H1 (cell line): ENCODE measurements around the gene SH3RF2. TPM values are rescaled to one million over a fixed set of nuclear protein-coding genes. Genes with fewer than 3 reads are reported as not detected.
A peak's percentile ranks its signal among the peaks of the same experiment; 100 is the strongest.

Source experiments
- CTCF ChIA-PET: fragments of 300-600 bp; sonication (Branson Sonifier 250); formaldehyde crosslinking; loops from one replicate; lab custom pipeline; 2021; ENCODE audit not compliant: partially characterized antibody; lab: Charles Lee
- POLR2A ChIA-PET: fragments of 300-600 bp; sonication (Branson Sonifier 250); formaldehyde crosslinking; loops from one replicate; lab custom pipeline; 2021; ENCODE audit warnings: inconsistent platforms; ENCODE audit not compliant: partially characterized antibody; lab: Charles Lee
- DNase-seq, 2 experiments: peaks; one replicate each; pipeline versions ENCODE4 v3.0.0 to v3.0.0-alpha.2; 2010 to 2022; ENCODE audit warnings: low spot score in 2 of 2, low read depth in 1 of 2, mixed read lengths in 1 of 2
- FAIRE-seq: peaks from 2 replicates; lab custom pipeline; 2011; peaks lifted over from hg19 to GRCh38; lab: Jason Lieb, UNC
- H2AFZ ChIP-seq: 2 replicates; pipeline ENCODE4 v1.8.1; 2012; ENCODE audit warnings: low read length, inconsistent platforms
- H2AK5ac ChIP-seq: 2 replicates; pipeline ENCODE4 v1.6.1; 2013; ENCODE audit warnings: low read depth, low read length
- H2BK120ac ChIP-seq: replicated peaks from 2 replicates; pipeline ENCODE3; 2013; ENCODE audit warnings: low read depth, low read length, inconsistent platforms
- H2BK12ac ChIP-seq: 2 replicates; pipeline ENCODE4 v1.6.1; 2013; ENCODE audit warnings: low read depth, low read length
- H2BK15ac ChIP-seq: 2 replicates; pipeline ENCODE4 v1.6.1; 2013; ENCODE audit warnings: low read length
- H2BK20ac ChIP-seq: 2 replicates; pipeline ENCODE4 v1.6.1; 2013; ENCODE audit warnings: low read length
- H2BK5ac ChIP-seq: 2 replicates; pipeline ENCODE4 v1.6.1; 2013; ENCODE audit warnings: low read depth, low read length
- H3K14ac ChIP-seq: 2 replicates; pipeline ENCODE4 v1.6.1; 2013; ENCODE audit warnings: inconsistent platforms; ENCODE audit not compliant: insufficient read length
- H3K18ac ChIP-seq: 2 replicates; pipeline ENCODE4 v1.6.1; 2013; ENCODE audit warnings: low read length; ENCODE audit errors: extremely low read depth
- H3K23ac ChIP-seq: 2 replicates; pipeline ENCODE4 v1.6.1; 2013; ENCODE audit warnings: inconsistent platforms; ENCODE audit not compliant: insufficient read length
- H3K23me2 ChIP-seq: 2 replicates; pipeline ENCODE4 v1.6.1; 2013; ENCODE audit warnings: low read depth, low read length
- H3K27ac ChIP-seq: 2 replicates; pipeline ENCODE4 v1.6.1; 2011; ENCODE audit warnings: low read depth, low read length, inconsistent platforms
- H3K27me3 ChIP-seq, 4 experiments: replicated peaks in 1 of 4; 1 replicate in 1 of 4; 2 replicates in 3 of 4; pipeline versions ENCODE4 v1.6.1 to v1.8.1; 2011 to 2013; ENCODE audit warnings: low read length in 3 of 4, mild to moderate bottlenecking in 3 of 4, inconsistent platforms in 2 of 4, mixed read lengths in 2 of 4, moderate library complexity in 1 of 4; ENCODE audit not compliant: control insufficient read depth in 3 of 4, insufficient read depth in 3 of 4; ENCODE audit errors: extremely low read depth in 1 of 4
- H3K36me3 ChIP-seq, 4 experiments: 2 replicates each; pipeline versions ENCODE4 v1.6.1 to v1.8.1; 2011 to 2013; ENCODE audit warnings: mild to moderate bottlenecking in 4 of 4, low read length in 3 of 4, moderate library complexity in 2 of 4, control low read depth in 1 of 4, inconsistent platforms in 1 of 4; ENCODE audit not compliant: insufficient read depth in 4 of 4, control insufficient read depth in 2 of 4
- H3K4ac ChIP-seq: replicated peaks from 2 replicates; pipeline ENCODE3; 2013; ENCODE audit warnings: low read length, low read depth, mixed read lengths, inconsistent platforms; ENCODE audit not compliant: insufficient read length
- H3K4me1 ChIP-seq, 4 experiments: replicated peaks in 1 of 4; 1 replicate in 1 of 4; 2 replicates in 3 of 4; pipeline versions ENCODE4 v1.6.1 to v1.8.1; 2011 to 2013; ENCODE audit warnings: low read length in 3 of 4, inconsistent platforms in 2 of 4, mixed read lengths in 1 of 4; ENCODE audit not compliant: insufficient read depth in 4 of 4, control insufficient read depth in 3 of 4
- H3K4me2 ChIP-seq, 2 experiments: 2 replicates each; pipeline versions ENCODE4 v1.6.1 to v1.8.1; 2011 to 2013; ENCODE audit warnings: low read depth in 2 of 2, low read length in 2 of 2, control low read depth in 1 of 2, inconsistent platforms in 1 of 2, mild to moderate bottlenecking in 1 of 2; ENCODE audit not compliant: insufficient read depth in 1 of 2
- H3K4me3 ChIP-seq, 4 experiments: fragments of 200-600, 300-600 bp in 1 of 4; sonication (generic), shearing (Covaris generic), sonication (Bioruptor Twin) in 1 of 4; 2 replicates each; pipeline versions ENCODE4 v1.5.1 to v1.8.1; 2011 to 2016; ENCODE audit warnings: low read length in 4 of 4, low read depth in 3 of 4, control low read depth in 2 of 4, inconsistent platforms in 2 of 4, mild to moderate bottlenecking in 2 of 4, mixed read lengths in 1 of 4, moderate library complexity in 1 of 4; ENCODE audit not compliant: insufficient read depth in 2 of 4; ENCODE audit errors: extremely low read depth in 1 of 4
- H3K56ac ChIP-seq: replicated peaks from 2 replicates; pipeline ENCODE3; 2013; ENCODE audit warnings: low read depth, mild to moderate bottlenecking, mixed read lengths, low read length, inconsistent platforms; ENCODE audit not compliant: insufficient read length
- H3K79me1 ChIP-seq: 2 replicates; pipeline ENCODE4 v1.6.1; 2013; ENCODE audit warnings: low read depth, low read length, control low read depth
- H3K79me2 ChIP-seq, 2 experiments: 2 replicates each; pipeline versions ENCODE4 v1.6.1 to v1.8.1; 2012 to 2013; ENCODE audit warnings: low read length in 2 of 2, mild to moderate bottlenecking in 2 of 2, inconsistent platforms in 1 of 2; ENCODE audit not compliant: insufficient read depth in 2 of 2, control insufficient read depth in 1 of 2
- H3K9ac ChIP-seq, 4 experiments: replicated peaks in 1 of 4; 1 replicate in 1 of 4; 2 replicates in 3 of 4; pipeline versions ENCODE4 v1.6.1 to v1.8.1; 2011 to 2013; ENCODE audit warnings: low read depth in 3 of 4, low read length in 3 of 4, control low read depth in 2 of 4, mild to moderate bottlenecking in 2 of 4, moderate library complexity in 2 of 4, inconsistent platforms in 1 of 4; ENCODE audit errors: extremely low read depth in 1 of 4
- H3K9me3 ChIP-seq, 2 experiments: 2 replicates each; pipeline versions ENCODE4 v1.6.1 to v1.8.1; 2012 to 2013; ENCODE audit warnings: mild to moderate bottlenecking in 2 of 2, moderate library complexity in 2 of 2, control low read depth in 1 of 2, inconsistent platforms in 1 of 2, low read depth in 1 of 2, low read length in 1 of 2, mixed read lengths in 1 of 2; ENCODE audit not compliant: insufficient read depth in 2 of 2
- H4K20me1 ChIP-seq, 2 experiments: replicated peaks in 1 of 2; 2 replicates each; pipeline versions ENCODE3 to v1.8.1; 2011 to 2013; ENCODE audit warnings: inconsistent platforms in 2 of 2, low read length in 2 of 2, mild to moderate bottlenecking in 1 of 2; ENCODE audit not compliant: insufficient read depth in 2 of 2, control insufficient read depth in 1 of 2
- H4K5ac ChIP-seq: 2 replicates; pipeline ENCODE4 v1.6.1; 2013; ENCODE audit warnings: low read length, low read depth, mixed read lengths, inconsistent platforms; ENCODE audit not compliant: insufficient read length
- H4K8ac ChIP-seq: 2 replicates; pipeline ENCODE4 v1.8.0; 2013; ENCODE audit warnings: mild to moderate bottlenecking, moderate library complexity, low read length, inconsistent platforms; ENCODE audit not compliant: insufficient read depth; ENCODE audit errors: extremely low read depth
- H4K91ac ChIP-seq: replicated peaks from 2 replicates; pipeline ENCODE3; 2013; ENCODE audit warnings: low read length, mixed read lengths, inconsistent platforms; ENCODE audit not compliant: insufficient read length
- CREB1 ChIP-seq: IDR thresholded peaks from 2 replicates; pipeline ENCODE4 v1.6.1; 2012; ENCODE audit warnings: inconsistent platforms
- EP300 ChIP-seq, 2 experiments: IDR thresholded peaks; 1 replicate in 1 of 2; 2 replicates in 1 of 2; pipeline ENCODE4 v1.6.1; 2011 to 2012; ENCODE audit warnings: low read depth in 2 of 2, low read length in 2 of 2, mild to moderate bottlenecking in 2 of 2, borderline replicate concordance in 1 of 2, inconsistent platforms in 1 of 2, moderate library complexity in 1 of 2
- GABPA ChIP-seq: IDR thresholded peaks from 2 replicates; pipeline ENCODE4 v1.6.1; 2011; ENCODE audit warnings: mild to moderate bottlenecking, low read length, moderate library complexity, borderline replicate concordance; ENCODE audit not compliant: insufficient read depth
- KDM4A ChIP-seq: IDR thresholded peaks from one replicate; pipeline ENCODE4 v1.7.1; 2012; ENCODE audit warnings: low read depth, mild to moderate bottlenecking, moderate library complexity, low read length, inconsistent platforms; ENCODE audit not compliant: severe bottlenecking
- NRF1 ChIP-seq: IDR thresholded peaks from 2 replicates; pipeline ENCODE4 v1.6.1; 2011; ENCODE audit warnings: mild to moderate bottlenecking, low read depth, low read length, improper control_type of control experiment
- POLR2A ChIP-seq, 2 experiments: IDR thresholded peaks; 1 replicate in 1 of 2; 2 replicates in 1 of 2; pipeline ENCODE4 v1.6.1; 2011; ENCODE audit warnings: low read depth in 2 of 2, low read length in 2 of 2, mild to moderate bottlenecking in 2 of 2; ENCODE audit errors: control extremely low read depth in 1 of 2
- POLR2AphosphoS5 ChIP-seq: IDR thresholded peaks from 2 replicates; pipeline ENCODE4 v1.6.1; 2011; ENCODE audit warnings: low read depth, low read length
- SP2 ChIP-seq: IDR thresholded peaks from 2 replicates; pipeline ENCODE4 v1.6.1; 2012; ENCODE audit warnings: mild to moderate bottlenecking, low read length, inconsistent platforms
- SRF ChIP-seq: IDR thresholded peaks from 2 replicates; pipeline ENCODE4 v1.6.1; 2011; ENCODE audit warnings: mild to moderate bottlenecking, low read depth, low read length, moderate library complexity
- SUZ12 ChIP-seq: fragments of 200-600 bp; sonication (generic); IDR thresholded peaks from 2 replicates; pipeline ENCODE4 v1.6.1; 2012; ENCODE audit warnings: mild to moderate bottlenecking, inconsistent platforms, low read length, moderate library complexity, mixed read lengths
- TAF1 ChIP-seq: IDR thresholded peaks from 2 replicates; pipeline ENCODE4 v1.6.1; 2011; ENCODE audit warnings: mild to moderate bottlenecking, low read depth, low read length
- TAF7 ChIP-seq: optimal IDR thresholded peaks from 2 replicates; pipeline ENCODE3; 2011; ENCODE audit warnings: low read depth, mild to moderate bottlenecking, inconsistent platforms, low read length, moderate library complexity, borderline replicate concordance
- WGBS, 2 experiments: shearing (Covaris generic) in 1 of 2; methylation state at CpG; one replicate each; pipeline versions ENCODE4 v1.1.6 to v1.1.7; 2013 to 2015; ENCODE audit warnings: low lambda C conversion rate in 2 of 2, mixed read lengths in 2 of 2, inconsistent platforms in 1 of 2, low coverage in 1 of 2, missing lambda C conversion rate in 1 of 2; ENCODE audit not compliant: insufficient replicate concordance in 2 of 2, insufficient coverage in 1 of 2, insufficient read length in 1 of 2; ENCODE audit errors: extremely low coverage in 1 of 2, missing lambda C conversion rate in 1 of 2; 5-methylcytosine and 5-hydroxymethylcytosine counted together
- polyA plus RNA-seq, 7 experiments: library from polyadenylated mRNA; depleted of rRNA in 3 of 7; stranded (reverse) in 5 of 7; unstranded in 2 of 7; fragments of >200 nt in 5 of 7; fragments of 200-250 nt in 2 of 7; gene quantifications; 1 replicate in 5 of 7; 2 replicates in 1 of 7; 4 replicates in 1 of 7; pipeline versions ENCODE4 v1.2.1 to v1.2.3, GENCODE V29; 2011 to 2013; ENCODE audit warnings: missing spikeins in 2 of 7, mixed read lengths in 2 of 7
- total RNA-seq: library from RNA; stranded (reverse); fragmentation: NEBNext Ultra II Directional; extraction: Animal tissue kit (Norgen Biotek cat#: 25700); gene quantifications from 2 replicates; pipeline ENCODE4 v1.2.1, GENCODE V29; 2021

SH3RF2 gene
- total and polyA plus RNA-seq, 2 of the 8 experiments (the other 6 are each of a cell fraction or from before 2014, with no cell fraction given) = 0.80 to 0.95 TPM

DNA sequence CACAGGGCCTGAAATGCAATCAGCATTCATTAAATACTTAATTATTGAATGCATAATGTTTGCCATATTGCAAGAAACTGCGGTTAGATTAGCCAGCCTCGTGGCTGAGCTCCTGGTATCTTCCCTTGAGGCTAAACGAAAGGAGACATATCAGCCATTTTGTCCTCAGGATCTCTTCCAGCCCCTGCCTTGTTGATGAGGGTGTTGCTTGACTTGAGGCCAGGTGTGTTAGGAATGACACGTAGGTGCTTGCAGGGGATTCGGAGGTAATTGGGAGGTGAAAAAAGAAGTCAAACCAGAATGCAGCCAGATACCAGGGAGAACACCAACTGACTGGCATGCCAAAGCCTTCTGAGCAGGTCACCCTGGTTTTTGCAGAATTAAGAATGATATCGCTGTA, 12.5 kb downstream of the SH3RF2 start:
- Histone ChIP-seq H3K79me1 (no peaks in the 10 kb centered on the region), H4K91ac (no peak overlapping the region), H2BK120ac (no peak overlapping the region), H2AK5ac (no peak overlapping the region), H3K23ac (no peak overlapping the region), H3K23me2 (no peaks in the 10 kb centered on the region), H3K79me2 (no peaks in the 10 kb centered on the region), H2BK5ac (no peak overlapping the region), H4K20me1 (no peaks in the 10 kb centered on the region), H3K9me3 (no peaks in the 10 kb centered on the region), H3K27ac (no peak overlapping the region), H3K36me3 (no peaks in the 10 kb centered on the region), H4K5ac (no peak overlapping the region), H3K9ac (no peak overlapping the region), H2BK12ac (no peak overlapping the region), H3K56ac (no peak overlapping the region), H3K4me2 (no peak overlapping the region), H3K18ac (no peak overlapping the region), H2BK15ac (no peak overlapping the region), H3K4me1 (peaks cover 0 to 7% (median 4%) of the 10 kb centered on the region in 4 experiments; a peak in 4 of 7 replicates), H3K4me3 (no peak overlapping the region), H3K27me3 (no peaks in the 10 kb centered on the region), H3K4ac (no peak overlapping the region), H3K14ac (no peak overlapping the region), H2BK20ac (0 out of 2 replicates have a peak overlapping the region, but pooled peaks have one; percentile 80), H2AFZ (peak overlapping the region; percentile 50; the same call in 1 of the 2 replicates), H4K8ac (no peak overlapping the region)
- CTCF ChIA-PET = interaction anchor here (1.2 to 4.3 kb wide), 6 partner anchors 8 to 92 kb away, joined by 3 to 18 read pairs (median 5); no protein-coding TSS in a partner anchor
- DNase-seq (no peak), FAIRE-seq (no peak)
- 91% methylated on average over 6 of the region's 6 CpGs; no CpG with 5 or more reads in 1 of the 2 experiments for WGBS, 2 experiments
- POLR2A ChIA-PET = no interaction called here
- no peak for TF ChIP-seq EP300 (IDR thresholded peaks at IDR 0.05; ENCODE audit: borderline replicate concordance in 1 of 2, low read depth in 2 of 2, low read length in 2 of 2)
- no peak for TF ChIP-seq SP2
- TF ChIP-seq SUZ12 = no peak
- no peak for TF ChIP-seq POLR2A (IDR thresholded peaks at IDR 0.05; ENCODE audit: control extremely low read depth in 1 of 2, low read depth in 2 of 2, low read length in 2 of 2)
- TF ChIP-seq POLR2AphosphoS5 = no peak
- no peak for TF ChIP-seq SRF
- TF ChIP-seq TAF7 = no peak
- TF ChIP-seq GABPA = no peak
- no peak for TF ChIP-seq NRF1
- no peak for TF ChIP-seq TAF1
- TF ChIP-seq KDM4A = no peak
- TF ChIP-seq CREB1 = no peak
